ENCODE results near the gene LTB4R. TPM values are rescaled to one million over a fixed set of nuclear protein-coding genes. Genes with fewer than 3 reads are reported as not detected.

The LTB4R gene
- total and polyA plus RNA-seq, 4 donors: 0.86 to 5.0 (median 2.5) TPM

- Histone ChIP-seq H3K27ac (ENCODE audit: low read depth in 1 of 2, low read length in 2 of 2) (peak overlapping the region; percentile 90 to 94), H3K4me3 (ENCODE audit: low read depth in 1 of 3, low read length in 3 of 3) (peak overlapping the region; percentile 72 to 86 (median 83)), H3K36me3 (ENCODE audit: control insufficient read depth in 4 of 4, insufficient read depth in 3 of 4, low read depth in 1 of 4, low read length in 3 of 4) (peaks cover 9 to 46% (median 33%) of the 10 kb centered on the region in 4 donors), H3K9me3 (ENCODE audit: control insufficient read depth in 4 of 4, low read length in 3 of 4) (no peaks in the 10 kb centered on the region), H3K27me3 (ENCODE audit: control insufficient read depth in 4 of 4, insufficient read depth in 4 of 4, low read length in 3 of 4) (no peaks in the 10 kb centered on the region), H3K4me1 (ENCODE audit: control insufficient read depth in 4 of 4, insufficient read depth in 4 of 4, low read length in 3 of 4) (peaks cover 12 to 89% (median 77%) of the 10 kb centered on the region in 4 donors), H3K9ac (ENCODE audit: low read depth in 1 of 2, low read length in 2 of 2) (peak overlapping the region; percentile 71 to 80)
- 25% methylated on average over 16 of the region's 16 CpGs for WGBS
- TF ChIP-seq EGR1 (IDR thresholded peaks at IDR 0.05; ENCODE audit: low read depth in 2 of 2) (no peak), NR2F2 (IDR thresholded peaks at IDR 0.05) (no peak), CTCF (IDR thresholded peaks at IDR 0.05; ENCODE audit: low read depth, low read length, missing input control) (no peak), HNF4G (IDR thresholded peaks at IDR 0.05) (no peak)
- DNase-seq (ENCODE audit: low spot score): no peak
Observed at GRCh38 chr14:24300326-24300980, 10.8 kb upstream of the LTB4R start.

- H3K9ac ChIP-seq (ENCODE audit: low read depth in 1 of 2, low read length in 2 of 2): no peak overlapping the region
- peaks cover 14 to 81% (median 73%) of the 10 kb centered on the region in 4 donors for H3K4me1 ChIP-seq (ENCODE audit: control insufficient read depth in 4 of 4, insufficient read depth in 4 of 4, low read length in 3 of 4)
- 97% methylated on average over 11 of the region's 11 CpGs for WGBS
- H3K36me3 ChIP-seq (ENCODE audit: control insufficient read depth in 4 of 4, insufficient read depth in 3 of 4, low read depth in 1 of 4, low read length in 3 of 4): peaks cover 9 to 48% (median 33%) of the 10 kb centered on the region in 4 donors
- no peak for DNase-seq (ENCODE audit: low spot score)
- no peaks in the 10 kb centered on the region for H3K27me3 ChIP-seq (ENCODE audit: control insufficient read depth in 4 of 4, insufficient read depth in 4 of 4, low read length in 3 of 4)
- TF ChIP-seq SP1 (IDR thresholded peaks at IDR 0.05) (no peak), JUND (IDR thresholded peaks at IDR 0.05) (no peak), FOXA1 (IDR thresholded peaks at IDR 0.05) (no peak), FOXA2 (IDR thresholded peaks at IDR 0.05) (no peak), GABPA (IDR thresholded peaks at IDR 0.05 in 1 of 2, conservative IDR thresholded peaks at IDR 0.05 in 1 of 2) (no peak), HNF4A (conservative IDR thresholded peaks at IDR 0.05) (no peak), RXRA (IDR thresholded peaks at IDR 0.05) (no peak), CTCF (IDR thresholded peaks at IDR 0.05; ENCODE audit: low read depth, low read length, missing input control) (no peak), ZBTB33 (IDR thresholded peaks at IDR 0.05) (no peak)
- H3K4me3 ChIP-seq (ENCODE audit: low read depth in 1 of 3, low read length in 3 of 3): no peak overlapping the region
- H3K9me3 ChIP-seq (ENCODE audit: control insufficient read depth in 4 of 4, low read length in 3 of 4): no peaks in the 10 kb centered on the region
- H3K27ac ChIP-seq (ENCODE audit: low read depth in 1 of 2, low read length in 2 of 2): peak overlapping the region; percentile 55 to 79
Observed at GRCh38 chr14:24304019-24304387, 7.3 kb upstream of the LTB4R start.
